Occipital lobe (tissue), 3 donors: ENCODE results near the gene SLC39A13. TPM values are rescaled to one million over a fixed set of nuclear protein-coding genes. Genes with fewer than 3 reads are reported as not detected.
A peak's percentile ranks its signal among the peaks of the same experiment; 100 is the strongest.

ENCODE experiments used
- DNase-seq: peaks from one replicate; lab custom pipeline; 2025; lab: John Stamatoyannopoulos, UW
- small RNA-seq: library from RNA; depleted of rRNA; stranded (forward); fragments of <200 nt; gene quantifications from one replicate; pipeline ENCODE3, GENCODE V24; 2014
- total RNA-seq: library from RNA; depleted of rRNA; stranded (reverse); fragments of >200 nt; gene quantifications from one replicate; pipeline ENCODE4 v1.2.3, GENCODE V29; 2014

SLC39A13 gene
- total RNA-seq, 1 donor from 2014 or later: 8.9 TPM

GRCh38 chr11:47451990-47452389 lies 43.6 kb downstream of the SLC39A13 start:
- DNase-seq: no peak

- no peak for DNase-seq
Measured at GRCh38 chr11:47453365-47453764, 45.0 kb downstream of the SLC39A13 start.

- DNase-seq: peak; percentile 61
Measured at GRCh38 chr11:47454258-47454671, 45.9 kb downstream of the SLC39A13 start.

GRCh38 chr11:47460571-47461235 lies 52.3 kb downstream of the SLC39A13 start:
- DNase-seq: no peak

GRCh38 chr11:47461876-47462275 lies 53.5 kb downstream of the SLC39A13 start:
- no peak for DNase-seq

GRCh38 chr11:47464483-47464882 lies 56.1 kb downstream of the SLC39A13 start:
- DNase-seq: no peak

Small RNAs within 50 kb of the gene (small RNA-seq; reads per million reads assigned to genes)
- gene MIR4487: not detected

Other genes starting within 250 kb of the SLC39A13 start
- gene ARFGAP2, start 231.7 kb upstream of the SLC39A13 start, total RNA-seq: 110 TPM
- gene PACSIN3, start 222.2 kb upstream of the SLC39A13 start, total RNA-seq: 3.9 TPM
- 5.5 TPM for gene DDB2, start 193.6 kb upstream of the SLC39A13 start, total RNA-seq
- 28.1 TPM for gene ACP2, start 159.8 kb upstream of the SLC39A13 start, total RNA-seq
- 8.1 TPM for gene NR1H3, start 150.6 kb upstream of the SLC39A13 start, total RNA-seq
- 58.0 TPM for gene MADD, start 138.5 kb upstream of the SLC39A13 start, total RNA-seq
- not detected for gene MYBPC3, start 55.9 kb upstream of the SLC39A13 start, total RNA-seq
- gene SPI1, start 30.0 kb upstream of the SLC39A13 start, total RNA-seq: 0.78 TPM
- 69.1 TPM for gene PSMC3, start 17.8 kb downstream of the SLC39A13 start, total RNA-seq
- gene RAPSN, start 40.5 kb downstream of the SLC39A13 start, total RNA-seq: not detected
- gene CELF1, start 144.5 kb downstream of the SLC39A13 start, total RNA-seq: 246 TPM
- gene PTPMT1, start 157.0 kb downstream of the SLC39A13 start, total RNA-seq: 25.3 TPM
- 38.2 TPM for gene KBTBD4, start 170.4 kb downstream of the SLC39A13 start, total RNA-seq
- gene NDUFS3, start 170.5 kb downstream of the SLC39A13 start, total RNA-seq: 47.1 TPM
- 0.16 TPM for gene FAM180B, start 178.1 kb downstream of the SLC39A13 start, total RNA-seq
- gene C1QTNF4, start 185.8 kb downstream of the SLC39A13 start, total RNA-seq: 16.7 TPM
- gene MTCH2, start 234.0 kb downstream of the SLC39A13 start, total RNA-seq: 89.2 TPM